Measurements from ENCODE around the gene PLAGL1. TPM values are rescaled to one million over a fixed set of nuclear protein-coding genes. Genes with fewer than 3 reads are reported as not detected.
A peak's percentile ranks its signal among the peaks of the same experiment; 100 is the strongest.

Gene PLAGL1
- total and polyA plus RNA-seq, 3 experiments from 2014 or later: 2.3 to 18.8 (median 17.8) TPM

DNA sequence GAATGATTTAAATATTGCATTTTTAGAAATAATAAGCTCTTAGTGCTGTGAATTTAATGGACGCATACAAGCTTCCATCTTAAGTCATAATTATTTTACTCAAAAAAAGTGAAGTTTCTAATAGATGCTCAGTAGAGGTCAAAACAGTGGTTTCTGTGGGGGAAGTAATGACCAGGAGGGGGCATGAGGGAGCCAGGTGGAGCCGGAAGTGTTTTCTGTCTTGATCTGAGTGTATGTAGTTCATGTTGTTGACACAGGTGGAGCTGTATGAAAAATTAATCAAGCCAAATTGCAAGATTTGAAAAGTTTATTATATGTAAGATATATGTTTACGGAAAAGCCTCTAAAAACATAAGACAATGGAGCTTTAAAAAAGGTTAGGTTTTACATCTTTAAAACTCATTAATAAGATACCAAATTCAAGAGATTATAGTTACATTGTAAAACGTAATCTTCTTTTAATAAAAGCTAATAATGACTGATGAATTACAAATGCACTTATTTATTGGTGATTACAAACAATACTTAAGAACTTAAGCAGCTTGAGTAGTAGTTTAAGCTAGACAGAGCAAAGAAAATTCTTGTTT is 68.0 kb downstream of the PLAGL1 start:
- H3K27ac Mint-ChIP-seq: peak overlapping the region in 1 of 8 donors; percentile 12
- no peak overlapping the region for H3K4me3 ChIP-seq (ENCODE audit: low read length)
- H3K36me3 ChIP-seq (ENCODE audit: insufficient read depth, low read length): no peaks in the 10 kb centered on the region
- peaks cover 4% of the 10 kb centered on the region for H3K4me1 ChIP-seq (ENCODE audit: insufficient read depth, low read length)
- POLR2A ChIA-PET: no interaction called here
- no peak overlapping the region for H3K27ac ChIP-seq (ENCODE audit: low read depth, low read length)
- H3K9me3 ChIP-seq (ENCODE audit: low read length): no peaks in the 10 kb centered on the region
- H3K27me3 ChIP-seq (ENCODE audit: insufficient read depth, low read length, poor library complexity, severe bottlenecking): peaks cover 3% of the 10 kb centered on the region
- no peaks in the 10 kb centered on the region for H3K9me3 Mint-ChIP-seq
- DNase-seq: peak; percentile 20 to 71 (median 45)
- no peaks in the 10 kb centered on the region for H3K36me3 Mint-ChIP-seq
- H3K4me3 Mint-ChIP-seq: no peak overlapping the region
- CTCF ChIA-PET: interaction anchor here (0.6 to 4.3 kb wide), 29 partner anchors 8 to 542 kb away, joined by 3 to 29 read pairs (median 4); partner anchors contain the start of genes LTV1 and SF3B5
- peaks cover 4 to 11% of the 10 kb centered on the region in 2 donors for H3K27me3 Mint-ChIP-seq
- H3K4me1 Mint-ChIP-seq: peaks cover 5 to 13% (median 11%) of the 10 kb centered on the region in 3 donors

DNA sequence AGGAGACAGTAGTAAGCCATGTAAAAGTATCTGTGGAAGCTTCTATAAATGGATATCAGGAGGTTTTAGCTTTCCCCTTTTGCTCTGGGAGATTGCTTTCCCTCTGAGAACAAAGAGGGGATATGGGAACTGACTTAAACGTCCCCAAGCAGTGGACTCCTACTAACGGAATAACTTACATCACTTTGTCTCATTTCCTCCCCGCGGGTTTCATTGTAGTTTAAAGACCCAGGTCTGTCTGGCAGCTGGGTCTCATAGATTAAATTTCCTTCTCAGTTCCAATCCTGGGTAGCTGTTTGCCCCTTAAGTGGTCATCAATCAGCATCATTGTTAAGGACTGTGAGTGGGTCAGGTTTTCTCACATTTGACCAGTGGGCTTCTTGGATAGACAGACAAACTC is 68.7 kb downstream of the PLAGL1 start:
- no peak for DNase-seq
- CTCF ChIA-PET: interaction anchor here (0.6 to 4.3 kb wide), 24 partner anchors 7 to 383 kb away, joined by 3 to 29 read pairs (median 4); partner anchors contain the start of genes LTV1 and SF3B5
- POLR2A ChIA-PET: no interaction called here
- Mint-ChIP-seq H3K4me3 (no peak overlapping the region), H3K27me3 (peaks cover 9 to 16% of the 10 kb centered on the region in 2 donors), H3K9me3 (peaks cover 0 to under 1% (median 0%) of the 10 kb centered on the region in 5 donors), H3K27ac (no peak overlapping the region), H3K36me3 (peaks cover 0 to 5% (median under 1%) of the 10 kb centered on the region in 3 donors), H3K4me1 (peaks cover 5 to 13% (median 11%) of the 10 kb centered on the region in 3 donors)
- Histone ChIP-seq H3K9me3 (ENCODE audit: low read length) (no peaks in the 10 kb centered on the region), H3K4me1 (ENCODE audit: insufficient read depth, low read length) (peaks cover 4% of the 10 kb centered on the region), H3K27ac (ENCODE audit: low read depth, low read length) (no peak overlapping the region), H3K27me3 (ENCODE audit: insufficient read depth, low read length, poor library complexity, severe bottlenecking) (peaks cover 3% of the 10 kb centered on the region), H3K4me3 (ENCODE audit: low read length) (no peak overlapping the region), H3K36me3 (ENCODE audit: insufficient read depth, low read length) (no peaks in the 10 kb centered on the region)

DNA sequence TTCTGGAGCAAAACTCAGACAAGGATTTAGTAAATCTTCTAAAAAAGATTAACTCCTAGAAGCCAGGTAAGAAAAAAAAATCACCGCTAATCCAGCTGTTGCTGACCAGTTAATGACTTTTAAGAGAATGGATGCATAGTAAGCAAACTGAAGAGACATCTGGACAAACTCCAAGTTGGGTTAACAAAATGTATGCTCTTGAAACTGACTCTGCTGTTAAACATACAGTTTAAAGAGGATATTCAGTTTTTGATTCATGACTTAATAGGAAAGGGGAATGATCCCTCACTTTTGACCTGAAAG is 70.4 kb downstream of the PLAGL1 start:
- peaks cover 13 to 16% of the 10 kb centered on the region in 2 donors for H3K27me3 Mint-ChIP-seq
- Histone ChIP-seq H3K27ac (ENCODE audit: low read depth, low read length) (no peak overlapping the region), H3K36me3 (ENCODE audit: insufficient read depth, low read length) (no peaks in the 10 kb centered on the region), H3K4me3 (ENCODE audit: low read length) (no peak overlapping the region), H3K27me3 (ENCODE audit: insufficient read depth, low read length, poor library complexity, severe bottlenecking) (peaks cover 3% of the 10 kb centered on the region), H3K4me1 (ENCODE audit: insufficient read depth, low read length) (peaks cover 4% of the 10 kb centered on the region), H3K9me3 (ENCODE audit: low read length) (no peaks in the 10 kb centered on the region)
- no peak overlapping the region for H3K4me3 Mint-ChIP-seq
- DNase-seq: no peak
- POLR2A ChIA-PET: no interaction called here
- H3K27ac Mint-ChIP-seq: no peak overlapping the region
- peaks cover 5 to 13% (median 11%) of the 10 kb centered on the region in 3 donors for H3K4me1 Mint-ChIP-seq
- peaks cover under 1 to 6% (median 3%) of the 10 kb centered on the region in 5 donors for H3K9me3 Mint-ChIP-seq
- CTCF ChIA-PET: interaction anchor here (4.3 kb wide), 1 partner anchor 75 kb away, joined by 29 read pairs; no protein-coding TSS in a partner anchor
- peaks cover 0 to 14% (median 3%) of the 10 kb centered on the region in 3 donors for H3K36me3 Mint-ChIP-seq

- Histone ChIP-seq H3K4me1 (ENCODE audit: insufficient read depth, low read length) (peaks cover 2% of the 10 kb centered on the region), H3K27me3 (ENCODE audit: insufficient read depth, low read length, poor library complexity, severe bottlenecking) (peaks cover 3% of the 10 kb centered on the region), H3K36me3 (ENCODE audit: insufficient read depth, low read length) (no peaks in the 10 kb centered on the region), H3K9me3 (ENCODE audit: low read length) (no peaks in the 10 kb centered on the region), H3K27ac (ENCODE audit: low read depth, low read length) (no peak overlapping the region), H3K4me3 (ENCODE audit: low read length) (no peak overlapping the region)
- no peak for DNase-seq
- Mint-ChIP-seq H3K4me1 (peaks cover 5 to 9% (median 6%) of the 10 kb centered on the region in 3 donors), H3K36me3 (peaks cover 0 to 19% (median 3%) of the 10 kb centered on the region in 3 donors), H3K4me3 (no peak overlapping the region), H3K27me3 (peaks cover 13 to 20% of the 10 kb centered on the region in 2 donors), H3K27ac (no peak overlapping the region), H3K9me3 (peaks cover 3 to 10% (median 7%) of the 10 kb centered on the region in 5 donors)
- ChIA-PET CTCF (interaction anchor here (4.3 kb wide), 1 partner anchor 76 kb away, joined by 29 read pairs; no protein-coding TSS in a partner anchor), POLR2A (no interaction called here)
Observed at GRCh38 chr6:143936778-143937667, 71.0 kb downstream of the PLAGL1 start.

GRCh38 chr6:143936347-143936746 is 71.7 kb downstream of the PLAGL1 start:
- peaks cover 13 to 23% of the 10 kb centered on the region in 2 donors for H3K27me3 Mint-ChIP-seq
- no peak for DNase-seq
- H3K36me3 Mint-ChIP-seq: peaks cover 0 to 22% (median 4%) of the 10 kb centered on the region in 3 donors
- peaks cover 6 to 13% (median 12%) of the 10 kb centered on the region in 5 donors for H3K9me3 Mint-ChIP-seq
- H3K4me3 ChIP-seq (ENCODE audit: low read length): no peak overlapping the region
- H3K4me3 Mint-ChIP-seq: no peak overlapping the region
- H3K27me3 ChIP-seq (ENCODE audit: insufficient read depth, low read length, poor library complexity, severe bottlenecking): peaks cover 3% of the 10 kb centered on the region
- POLR2A ChIA-PET: no interaction called here
- H3K36me3 ChIP-seq (ENCODE audit: insufficient read depth, low read length): no peaks in the 10 kb centered on the region
- no peaks in the 10 kb centered on the region for H3K9me3 ChIP-seq (ENCODE audit: low read length)
- H3K4me1 ChIP-seq (ENCODE audit: insufficient read depth, low read length): no peaks in the 10 kb centered on the region
- peaks cover 3 to 5% (median 4%) of the 10 kb centered on the region in 3 donors for H3K4me1 Mint-ChIP-seq
- no peak overlapping the region for H3K27ac ChIP-seq (ENCODE audit: low read depth, low read length)
- no peak overlapping the region for H3K27ac Mint-ChIP-seq
- CTCF ChIA-PET: interaction anchor here (4.3 kb wide), 1 partner anchor 76 kb away, joined by 29 read pairs; no protein-coding TSS in a partner anchor

- no peak overlapping the region for H3K4me3 Mint-ChIP-seq
- peaks cover under 1% of the 10 kb centered on the region in 3 donors for H3K4me1 Mint-ChIP-seq
- no peaks in the 10 kb centered on the region for H3K4me1 ChIP-seq (ENCODE audit: insufficient read depth, low read length)
- H3K9me3 Mint-ChIP-seq: peaks cover 10 to 22% (median 17%) of the 10 kb centered on the region in 5 donors
- peaks cover 1 to 31% (median 6%) of the 10 kb centered on the region in 3 donors for H3K36me3 Mint-ChIP-seq
- no peak overlapping the region for H3K27ac ChIP-seq (ENCODE audit: low read depth, low read length)
- no peak overlapping the region for H3K4me3 ChIP-seq (ENCODE audit: low read length)
- peak overlapping the region in 1 of 8 donors; percentile 50 for H3K27ac Mint-ChIP-seq
- H3K27me3 ChIP-seq (ENCODE audit: insufficient read depth, low read length, poor library complexity, severe bottlenecking): peaks cover 3% of the 10 kb centered on the region
- POLR2A ChIA-PET: no interaction called here
- H3K27me3 Mint-ChIP-seq: peaks cover 13 to 33% of the 10 kb centered on the region in 2 donors
- DNase-seq: no peak
- no peaks in the 10 kb centered on the region for H3K9me3 ChIP-seq (ENCODE audit: low read length)
- no peaks in the 10 kb centered on the region for H3K36me3 ChIP-seq (ENCODE audit: insufficient read depth, low read length)
- CTCF ChIA-PET: no interaction called here
Observed at GRCh38 chr6:143934867-143935266, 73.2 kb downstream of the PLAGL1 start.

DNA sequence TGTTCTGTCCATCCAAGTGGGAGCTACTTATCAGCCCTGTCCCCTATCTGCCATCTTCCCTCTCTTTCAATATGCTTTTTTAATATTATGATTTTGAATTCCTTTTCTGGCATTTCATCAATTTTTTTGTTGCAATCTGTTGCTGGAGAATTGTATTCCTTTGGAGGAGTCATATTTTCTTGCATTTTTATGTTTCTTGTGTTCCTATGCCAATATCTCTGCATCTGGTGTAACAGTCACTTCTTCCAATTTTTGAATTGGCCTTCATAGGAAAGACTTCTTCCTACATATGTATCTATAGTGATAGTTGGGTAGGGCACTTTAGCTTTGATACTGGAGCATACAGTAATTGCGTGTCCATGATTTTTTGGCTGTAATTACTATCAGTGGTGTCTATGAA is 73.7 kb downstream of the PLAGL1 start:
- H3K36me3 ChIP-seq (ENCODE audit: insufficient read depth, low read length): no peaks in the 10 kb centered on the region
- POLR2A ChIA-PET: no interaction called here
- peaks cover 3% of the 10 kb centered on the region for H3K27me3 ChIP-seq (ENCODE audit: insufficient read depth, low read length, poor library complexity, severe bottlenecking)
- no peak for DNase-seq
- Mint-ChIP-seq H3K27ac (no peak overlapping the region), H3K27me3 (peaks cover 13 to 39% of the 10 kb centered on the region in 2 donors), H3K4me1 (no peaks in the 10 kb centered on the region), H3K36me3 (peaks cover 1 to 32% (median 6%) of the 10 kb centered on the region in 3 donors), H3K9me3 (peaks cover 10 to 23% (median 17%) of the 10 kb centered on the region in 5 donors), H3K4me3 (no peak overlapping the region)
- CTCF ChIA-PET: no interaction called here
- H3K27ac ChIP-seq (ENCODE audit: low read depth, low read length): no peak overlapping the region
- H3K4me3 ChIP-seq (ENCODE audit: low read length): no peak overlapping the region
- H3K9me3 ChIP-seq (ENCODE audit: low read length): no peaks in the 10 kb centered on the region
- H3K4me1 ChIP-seq (ENCODE audit: insufficient read depth, low read length): no peaks in the 10 kb centered on the region

- Mint-ChIP-seq H3K36me3 (peaks cover 1 to 46% (median 6%) of the 10 kb centered on the region in 3 donors), H3K4me1 (no peaks in the 10 kb centered on the region), H3K27ac (no peak overlapping the region), H3K9me3 (peaks cover 10 to 23% (median 17%) of the 10 kb centered on the region in 5 donors), H3K27me3 (peaks cover 9 to 32% of the 10 kb centered on the region in 2 donors), H3K4me3 (no peak overlapping the region)
- Histone ChIP-seq H3K4me1 (ENCODE audit: insufficient read depth, low read length) (no peaks in the 10 kb centered on the region), H3K27me3 (ENCODE audit: insufficient read depth, low read length, poor library complexity, severe bottlenecking) (no peaks in the 10 kb centered on the region), H3K27ac (ENCODE audit: low read depth, low read length) (no peak overlapping the region), H3K4me3 (ENCODE audit: low read length) (no peak overlapping the region), H3K9me3 (ENCODE audit: low read length) (no peaks in the 10 kb centered on the region), H3K36me3 (ENCODE audit: insufficient read depth, low read length) (no peaks in the 10 kb centered on the region)
- POLR2A ChIA-PET: no interaction called here
- CTCF ChIA-PET: no interaction called here
- no peak for DNase-seq
Observed at GRCh38 chr6:143929975-143930374, 78.1 kb downstream of the PLAGL1 start.
